Duodenal mucosa (tissue), 2 donors: ENCODE results near the gene GCSH.

Experiments used
- H3K27ac ChIP-seq: one replicate; pipeline ENCODE4 v1.7.0; 2013; ENCODE audit warnings: low read depth, low read length
- H3K27me3 ChIP-seq, 2 donors: one replicate each; pipeline ENCODE4 v1.7.0; 2013; ENCODE audit warnings: low read length in 2 of 2, control low read depth in 1 of 2; ENCODE audit not compliant: insufficient read depth in 2 of 2, control insufficient read depth in 1 of 2
- H3K36me3 ChIP-seq, 2 donors: one replicate each; pipeline ENCODE4 v1.7.0; 2013; ENCODE audit warnings: low read length in 2 of 2, control low read depth in 1 of 2; ENCODE audit not compliant: insufficient read depth in 2 of 2, control insufficient read depth in 1 of 2
- H3K4me1 ChIP-seq, 2 donors: one replicate each; pipeline ENCODE4 v1.7.0; 2013; ENCODE audit warnings: low read length in 2 of 2, control low read depth in 1 of 2; ENCODE audit not compliant: insufficient read depth in 2 of 2, control insufficient read depth in 1 of 2
- H3K4me3 ChIP-seq, 2 donors: one replicate each; pipeline ENCODE4 v1.7.0; 2013; ENCODE audit warnings: low read length in 2 of 2, low read depth in 1 of 2
- H3K9ac ChIP-seq, 2 donors: one replicate each; pipeline ENCODE4 v1.7.0; 2013; ENCODE audit warnings: low read length in 2 of 2, low read depth in 1 of 2
- H3K9me3 ChIP-seq, 2 donors: one replicate each; pipeline ENCODE4 v1.7.0; 2013; ENCODE audit warnings: low read length in 2 of 2, control low read depth in 1 of 2; ENCODE audit not compliant: control insufficient read depth in 1 of 2

Gene GCSH

GRCh38 chr16:81076566-81077075 is 19.6 kb downstream of the GCSH start:
- Histone ChIP-seq H3K4me1 (peaks cover 0 to 3% of the 10 kb centered on the region in 2 donors), H3K4me3 (peak overlapping the region; percentile 93 to 97), H3K27me3 (no peaks in the 10 kb centered on the region), H3K9ac (peak overlapping the region; percentile 85 to 99), H3K27ac (peak overlapping the region; percentile 94), H3K9me3 (no peaks in the 10 kb centered on the region), H3K36me3 (no peaks in the 10 kb centered on the region)

GRCh38 chr16:81073560-81074330 is 22.4 kb downstream of the GCSH start:
- Histone ChIP-seq H3K27me3 (no peaks in the 10 kb centered on the region), H3K4me1 (peaks cover 0 to 3% of the 10 kb centered on the region in 2 donors), H3K9me3 (no peaks in the 10 kb centered on the region), H3K4me3 (no peak overlapping the region), H3K9ac (no peak overlapping the region), H3K27ac (no peak overlapping the region), H3K36me3 (no peaks in the 10 kb centered on the region)

GRCh38 chr16:81071805-81072204 is 24.4 kb downstream of the GCSH start:
- H3K4me1 ChIP-seq: no peaks in the 10 kb centered on the region
- no peak overlapping the region for H3K9ac ChIP-seq
- H3K4me3 ChIP-seq: no peak overlapping the region
- H3K27me3 ChIP-seq: no peaks in the 10 kb centered on the region
- H3K9me3 ChIP-seq: no peaks in the 10 kb centered on the region
- no peak overlapping the region for H3K27ac ChIP-seq
- H3K36me3 ChIP-seq: no peaks in the 10 kb centered on the region

- no peak overlapping the region for H3K9ac ChIP-seq
- no peaks in the 10 kb centered on the region for H3K27me3 ChIP-seq
- H3K27ac ChIP-seq: no peak overlapping the region
- H3K4me1 ChIP-seq: no peaks in the 10 kb centered on the region
- no peak overlapping the region for H3K4me3 ChIP-seq
- no peaks in the 10 kb centered on the region for H3K36me3 ChIP-seq
- H3K9me3 ChIP-seq: no peaks in the 10 kb centered on the region
These were observed 25.2 kb downstream of the GCSH start for GRCh38 chr16:81070979-81071378.

GRCh38 chr16:81069063-81069462 is 27.1 kb downstream of the GCSH start:
- H3K4me3 ChIP-seq: no peak overlapping the region
- no peaks in the 10 kb centered on the region for H3K4me1 ChIP-seq
- no peak overlapping the region for H3K9ac ChIP-seq
- no peaks in the 10 kb centered on the region for H3K27me3 ChIP-seq
- no peaks in the 10 kb centered on the region for H3K36me3 ChIP-seq
- no peaks in the 10 kb centered on the region for H3K9me3 ChIP-seq
- no peak overlapping the region for H3K27ac ChIP-seq

GRCh38 chr16:81067166-81067565 is 29.0 kb downstream of the GCSH start:
- Histone ChIP-seq H3K9me3 (no peaks in the 10 kb centered on the region), H3K9ac (no peak overlapping the region), H3K36me3 (no peaks in the 10 kb centered on the region), H3K4me1 (no peaks in the 10 kb centered on the region), H3K27me3 (no peaks in the 10 kb centered on the region), H3K27ac (no peak overlapping the region), H3K4me3 (no peak overlapping the region)

GRCh38 chr16:81066681-81067080 is 29.5 kb downstream of the GCSH start:
- Histone ChIP-seq H3K36me3 (no peaks in the 10 kb centered on the region), H3K9ac (no peak overlapping the region), H3K9me3 (no peaks in the 10 kb centered on the region), H3K27ac (no peak overlapping the region), H3K27me3 (no peaks in the 10 kb centered on the region), H3K4me3 (no peak overlapping the region), H3K4me1 (no peaks in the 10 kb centered on the region)

- no peak overlapping the region for H3K27ac ChIP-seq
- H3K4me1 ChIP-seq: no peaks in the 10 kb centered on the region
- H3K9ac ChIP-seq: no peak overlapping the region
- H3K36me3 ChIP-seq: no peaks in the 10 kb centered on the region
- H3K27me3 ChIP-seq: no peaks in the 10 kb centered on the region
- no peaks in the 10 kb centered on the region for H3K9me3 ChIP-seq
- no peak overlapping the region for H3K4me3 ChIP-seq
These were observed 34.2 kb downstream of the GCSH start for GRCh38 chr16:81061871-81062608.

GRCh38 chr16:81061307-81061640 is 34.9 kb downstream of the GCSH start:
- Histone ChIP-seq H3K27ac (no peak overlapping the region), H3K4me3 (no peak overlapping the region), H3K9ac (no peak overlapping the region), H3K36me3 (no peaks in the 10 kb centered on the region), H3K9me3 (no peaks in the 10 kb centered on the region), H3K4me1 (no peaks in the 10 kb centered on the region), H3K27me3 (no peaks in the 10 kb centered on the region)

- no peak overlapping the region for H3K4me3 ChIP-seq
- H3K27me3 ChIP-seq: no peaks in the 10 kb centered on the region
- H3K9me3 ChIP-seq: no peaks in the 10 kb centered on the region
- H3K27ac ChIP-seq: no peak overlapping the region
- no peaks in the 10 kb centered on the region for H3K36me3 ChIP-seq
- no peak overlapping the region for H3K9ac ChIP-seq
- H3K4me1 ChIP-seq: no peaks in the 10 kb centered on the region
These were observed 35.5 kb downstream of the GCSH start for GRCh38 chr16:81060576-81061306.
